Neutrophil (primary cell): ENCODE results near the gene RPL5.

Source experiments
- H3K27ac ChIP-seq: fragments of 200-600 bp; sonication (generic); 2 replicates; pipeline ENCODE4 v1.5.1; 2016; ENCODE audit warnings: mild to moderate bottlenecking, moderate library complexity
- H3K27me3 ChIP-seq: fragments of 200-600 bp; sonication (generic); 2 replicates; pipeline ENCODE4 v1.6.0; 2016; ENCODE audit warnings: mild to moderate bottlenecking
- H3K36me3 ChIP-seq: fragments of 200-600 bp; sonication (generic); 2 replicates; pipeline ENCODE4 v1.5.1; 2017
- H3K4me1 ChIP-seq, 2 experiments: fragments of 200-600 bp in 1 of 2; sonication (generic) in 1 of 2; 1 replicate in 1 of 2; 2 replicates in 1 of 2; pipeline versions ENCODE4 v1.5.1 to v1.6.1; 2013 to 2016; ENCODE audit warnings: low read depth in 1 of 2, low read length in 1 of 2, mild to moderate bottlenecking in 1 of 2, moderate library complexity in 1 of 2; ENCODE audit not compliant: control insufficient read depth in 1 of 2, insufficient read depth in 1 of 2
- H3K4me3 ChIP-seq, 2 experiments: fragments of 200-600 bp in 1 of 2; sonication (generic) in 1 of 2; 1 replicate in 1 of 2; 2 replicates in 1 of 2; pipeline ENCODE4 v1.5.1; 2013 to 2016; ENCODE audit warnings: low read depth in 1 of 2, low read length in 1 of 2, mild to moderate bottlenecking in 1 of 2, moderate library complexity in 1 of 2
- H3K9me3 ChIP-seq: fragments of 200-600 bp; sonication (generic); 2 replicates; pipeline ENCODE4 v1.5.1; 2016
- CTCF ChIP-seq: fragments of 200-600 bp; sonication (generic); IDR thresholded peaks from 2 replicates; pipeline ENCODE4 v1.5.1; 2016; ENCODE audit warnings: antibody characterized with exemption

RPL5 gene

GRCh38 chr1:92883297-92883696 lies 51.5 kb downstream of the RPL5 start:
- H3K9me3 ChIP-seq = no peaks in the 10 kb centered on the region
- TF ChIP-seq CTCF = no peak
- H3K27me3 ChIP-seq = no peaks in the 10 kb centered on the region
- peaks cover 8 to 15% of the 10 kb centered on the region in 2 experiments for H3K4me1 ChIP-seq
- no peak overlapping the region for H3K4me3 ChIP-seq
- H3K27ac ChIP-seq = no peak overlapping the region
- H3K36me3 ChIP-seq = no peaks in the 10 kb centered on the region

- peaks cover 8 to 15% of the 10 kb centered on the region in 2 experiments for H3K4me1 ChIP-seq
- no peaks in the 10 kb centered on the region for H3K36me3 ChIP-seq
- H3K27ac ChIP-seq = no peak overlapping the region
- H3K9me3 ChIP-seq = no peaks in the 10 kb centered on the region
- H3K27me3 ChIP-seq = no peaks in the 10 kb centered on the region
- TF ChIP-seq CTCF = no peak
- H3K4me3 ChIP-seq = no peak overlapping the region
These were observed 52.4 kb downstream of the RPL5 start for GRCh38 chr1:92884195-92884594.

- TF ChIP-seq CTCF = no peak
- no peak overlapping the region for H3K4me3 ChIP-seq
These were observed 55.1 kb downstream of the RPL5 start for GRCh38 chr1:92886886-92887419.

GRCh38 chr1:92887465-92887864 lies 55.6 kb downstream of the RPL5 start:
- Histone ChIP-seq H3K4me3 (no peak overlapping the region), H3K9me3 (no peaks in the 10 kb centered on the region), H3K36me3 (no peaks in the 10 kb centered on the region), H3K4me1 (peaks cover 8 to 15% of the 10 kb centered on the region in 2 experiments), H3K27me3 (no peaks in the 10 kb centered on the region), H3K27ac (no peak overlapping the region)
- TF ChIP-seq CTCF = no peak

More at GRCh38 chr1:92886886-92887419, 55.1 kb downstream of the RPL5 start:
- H3K9me3 ChIP-seq = no peaks in the 10 kb centered on the region
- H3K4me1 ChIP-seq = peaks cover 8 to 15% of the 10 kb centered on the region in 2 experiments
- no peak overlapping the region for H3K27ac ChIP-seq
- H3K36me3 ChIP-seq = no peaks in the 10 kb centered on the region
- H3K27me3 ChIP-seq = no peaks in the 10 kb centered on the region
